ENCODE results near the gene NFKBIL1.
A peak's percentile ranks its signal among the peaks of the same experiment; 100 is the strongest.

NFKBIL1 gene

DNA sequence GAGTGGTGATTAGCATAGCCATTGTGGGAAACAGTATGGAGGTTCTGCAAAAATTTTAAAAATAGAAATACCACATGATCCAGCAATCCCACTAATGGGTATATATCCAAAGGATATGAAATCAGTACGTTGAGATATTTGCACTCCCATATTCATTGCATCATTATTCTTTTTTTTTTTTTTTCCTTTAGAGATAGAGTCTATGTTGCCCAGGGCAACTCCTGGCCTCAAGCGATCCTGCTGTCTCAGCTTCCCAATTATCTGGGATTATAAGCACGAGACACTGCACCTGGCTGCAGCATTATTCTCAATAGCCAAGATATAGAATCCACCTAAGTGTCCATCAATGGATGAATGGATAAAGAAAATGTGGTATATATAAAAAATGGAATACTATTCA, 25.6 kb upstream of the NFKBIL1 start:
- ChIA-PET POLR2A (ENCODE audit: low non-redundant PET) (no interaction called here), CTCF (interaction anchor here (0.6 kb wide), 1 partner anchor 10 kb away, joined by 5 read pairs; no protein-coding TSS in a partner anchor)

DNA sequence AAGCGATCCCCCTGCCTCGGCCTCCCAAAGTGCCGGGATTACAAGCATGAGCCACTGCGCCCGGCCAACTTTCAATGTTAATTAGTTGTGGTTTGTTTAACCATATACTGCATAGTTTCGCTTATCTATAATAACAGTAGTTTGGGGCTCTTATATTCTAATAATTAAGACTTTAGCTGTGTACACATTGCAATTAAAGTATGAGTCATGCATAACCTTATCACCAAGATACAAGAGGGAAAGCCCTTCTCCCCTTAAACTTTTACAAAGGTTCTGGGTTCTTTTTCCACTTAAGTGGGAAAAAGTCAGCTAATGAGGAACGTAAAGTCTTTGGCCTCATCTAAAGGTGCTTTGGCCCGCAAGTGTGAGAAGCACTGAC, 21.9 kb upstream of the NFKBIL1 start:
- ChIA-PET POLR2A (ENCODE audit: low non-redundant PET) (no interaction called here), CTCF (no interaction called here)
- TF ChIP-seq CTCF (conservative IDR thresholded peaks at IDR 0.05; ENCODE audit: low read depth), result no peak
- no peak overlapping the region for H3K27ac ChIP-seq
- no peak for DNase-seq (ENCODE audit: low spot score)

More for the DNA sequence above, 25.6 kb upstream of the NFKBIL1 start:
- no peak for TF ChIP-seq CTCF (conservative IDR thresholded peaks at IDR 0.05; ENCODE audit: low read depth)
- DNase-seq (ENCODE audit: low spot score), result no peak
- no peak overlapping the region for H3K27ac ChIP-seq

DNA sequence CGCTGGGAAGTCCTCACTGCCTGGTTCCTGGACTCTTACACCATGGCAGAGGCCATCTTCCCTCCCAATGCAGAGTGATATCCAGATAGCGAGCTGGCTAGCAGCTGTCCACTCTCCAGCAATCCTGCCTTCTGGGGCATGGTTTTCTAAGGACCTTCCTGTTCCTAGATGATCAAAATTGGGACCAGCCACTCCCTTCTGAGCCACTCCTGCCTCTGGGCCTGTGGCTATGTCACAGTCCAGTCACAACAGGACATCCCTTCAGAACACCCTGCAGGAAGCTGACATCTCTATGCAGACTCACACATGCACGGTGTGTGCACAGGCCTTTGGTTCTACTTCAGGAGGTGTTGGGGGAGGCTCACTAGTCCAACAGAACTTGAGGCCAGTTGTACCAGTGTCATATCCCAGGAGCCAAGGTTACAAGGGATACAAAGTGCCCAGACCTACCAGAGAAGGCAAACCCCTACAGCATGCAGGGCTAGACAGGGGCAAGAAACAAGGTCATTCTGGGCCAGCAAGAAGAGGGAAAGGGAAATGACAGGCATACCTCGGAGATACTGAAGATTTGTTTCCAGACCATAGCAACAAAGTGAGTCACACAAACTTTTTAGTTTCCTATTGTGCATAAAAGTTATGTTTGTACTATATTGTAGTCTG, 21.3 kb upstream of the NFKBIL1 start:
- ChIA-PET POLR2A (ENCODE audit: low non-redundant PET) (no interaction called here), CTCF (interaction anchor here (0.7 kb wide), 1 partner anchor 72 kb away, joined by 4 read pairs; no protein-coding TSS in a partner anchor)
- no peak for DNase-seq (ENCODE audit: low spot score)
- H3K27ac ChIP-seq, result no peak overlapping the region
- TF ChIP-seq CTCF (conservative IDR thresholded peaks at IDR 0.05; ENCODE audit: low read depth), result no peak

DNA sequence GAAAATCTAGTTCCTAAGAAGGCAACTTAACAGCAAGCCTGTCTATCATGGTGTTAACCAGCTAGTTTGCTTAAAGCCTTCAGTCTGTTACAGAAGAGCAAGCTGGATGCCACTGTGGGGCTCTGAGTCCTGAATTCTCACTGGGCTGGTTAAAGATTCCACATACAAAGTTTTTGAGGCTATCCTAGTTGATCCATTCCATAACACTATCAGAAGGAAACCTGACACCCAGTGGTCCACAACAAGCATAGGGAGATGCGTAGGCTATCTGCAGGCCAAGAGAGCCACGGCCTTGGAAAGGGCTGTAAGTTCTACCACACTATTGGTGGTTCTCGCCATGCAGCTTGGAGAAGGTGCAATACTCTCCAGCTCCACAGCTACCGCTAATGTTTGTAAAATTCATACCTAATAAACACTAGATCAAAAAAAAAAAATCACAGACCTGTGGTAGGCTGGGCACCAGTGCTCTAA, 19.1 kb upstream of the NFKBIL1 start:
- DNase-seq (ENCODE audit: low spot score), result no peak
- H3K27ac ChIP-seq, result peak overlapping the region; percentile 54
- POLR2A ChIA-PET (ENCODE audit: low non-redundant PET), result no interaction called here
- no peak for TF ChIP-seq CTCF (conservative IDR thresholded peaks at IDR 0.05; ENCODE audit: low read depth)
- CTCF ChIA-PET, result no interaction called here

- peak within 1 kb of the TSS; percentile 54 for H3K27ac ChIP-seq
- no peak for TF ChIP-seq CTCF (conservative IDR thresholded peaks at IDR 0.05; ENCODE audit: low read depth)
- DNase-seq (ENCODE audit: low spot score), result no peak
- ChIA-PET CTCF (no interaction called here), POLR2A (ENCODE audit: low non-redundant PET) (interaction anchor here (0.6 kb wide), 1 partner anchor 1738 kb away, joined by 3 read pairs; no protein-coding TSS in a partner anchor)
These were observed 18.5 kb upstream of the NFKBIL1 start, which contains the start of gene MCCD1 for GRCh38 chr6:31528821-31529328. Gene MCCD1 (plus strand): TSS chr6:31528962. CDS start chr6:31529015, 53 bp downstream.

- no peak for TF ChIP-seq CTCF (conservative IDR thresholded peaks at IDR 0.05; ENCODE audit: low read depth)
- ChIA-PET POLR2A (ENCODE audit: low non-redundant PET) (interaction anchor here (0.6 kb wide), 1 partner anchor 1737 kb away, joined by 3 read pairs; no protein-coding TSS in a partner anchor), CTCF (no interaction called here)
- no peak for DNase-seq (ENCODE audit: low spot score)
- peak overlapping the region; percentile 54 for H3K27ac ChIP-seq
These were observed 17.9 kb upstream of the NFKBIL1 start for GRCh38 chr6:31529329-31530150.
